Measurements from ENCODE around the gene GBX1. TPM values are rescaled to one million over a fixed set of nuclear protein-coding genes. Genes with fewer than 3 reads are reported as not detected.

Gene GBX1
- total RNA-seq, 1 experiment from 2014 or later = not detected

- no peak for TF ChIP-seq CTCF (conservative IDR thresholded peaks at IDR 0.05)
- no peak overlapping the region for H3K23ac ChIP-seq (ENCODE audit: insufficient read length, low read depth, low read length)
- no peak overlapping the region for H4K8ac ChIP-seq (replicated peaks; ENCODE audit: insufficient read length, low read depth, low read length)
- no peak overlapping the region for H3K9ac ChIP-seq (ENCODE audit: extremely low read depth, insufficient read length, low read length)
- no peak overlapping the region for H3K4me2 ChIP-seq (ENCODE audit: insufficient read depth, insufficient read length, low read length)
- no peak overlapping the region for H3T11ph ChIP-seq (ENCODE audit: low read length)
- no peak overlapping the region for H2BK15ac ChIP-seq (ENCODE audit: low read depth, low read length)
- no peaks in the 10 kb centered on the region for H3K79me2 ChIP-seq (ENCODE audit: insufficient read depth, low read length)
- no peak overlapping the region for H3K56ac ChIP-seq (ENCODE audit: insufficient read length, low read depth, low read length)
- H3K27me3 ChIP-seq (ENCODE audit: insufficient read depth, low read length) = no peaks in the 10 kb centered on the region
- no peak overlapping the region for H2BK120ac ChIP-seq (ENCODE audit: low read depth, low read length, poor library complexity, severe bottlenecking)
- H4K5ac ChIP-seq (ENCODE audit: insufficient read length, low read depth, low read length) = no peak overlapping the region
- no peaks in the 10 kb centered on the region for H3K9me3 ChIP-seq (ENCODE audit: control insufficient read depth, low read depth, low read length)
- no CpG with 5 or more reads among the region's 17 CpGs for WGBS (ENCODE audit: extremely low coverage, insufficient read length, low lambda C conversion rate)
- no peak overlapping the region for H2BK12ac ChIP-seq (ENCODE audit: insufficient read length, low read depth, low read length)
- H3K4ac ChIP-seq (ENCODE audit: low read depth, low read length) = no peak overlapping the region
- H3K18ac ChIP-seq (ENCODE audit: insufficient read length, low read depth, low read length) = no peak overlapping the region
- Mint-ChIP-seq H3K4me1 (peaks cover 0 to 10% of the 10 kb centered on the region in 2 experiments; a peak in 2 of 4 replicates), H3K27ac (no peak overlapping the region), H3K36me3 (ENCODE audit: insufficient read depth in 1 of 3, low read depth in 3 of 3) (peaks cover 26 to 59% (median 27%) of the 10 kb centered on the region in 3 experiments), H3K9me3 (no peaks in the 10 kb centered on the region; a peak in 2 of 5 replicates), H3K27me3 (ENCODE audit: low read depth) (peaks cover 9% of the 10 kb centered on the region), H3K4me3 (no peak overlapping the region)
- H3K79me1 ChIP-seq (ENCODE audit: insufficient read depth, low read depth, low read length, poor library complexity, severe bottlenecking) = no peaks in the 10 kb centered on the region
- H4K91ac ChIP-seq (ENCODE audit: insufficient read length, low read depth, low read length) = no peak overlapping the region
- peaks cover 6% of the 10 kb centered on the region for H3K23me2 ChIP-seq (ENCODE audit: insufficient read length, low read depth, low read length, poor library complexity, severe bottlenecking)
- H4K20me1 ChIP-seq (ENCODE audit: control insufficient read depth, insufficient read depth, insufficient read length) = no peaks in the 10 kb centered on the region
- no peak overlapping the region for H2AFZ ChIP-seq (ENCODE audit: low read length)
- DNase-seq = no peak
- H2BK5ac ChIP-seq (ENCODE audit: insufficient read length, low read length) = no peak overlapping the region
- H2AK5ac ChIP-seq (ENCODE audit: insufficient read length, low read length) = no peak overlapping the region
- H2BK20ac ChIP-seq (ENCODE audit: low read depth, low read length, poor library complexity, severe bottlenecking) = no peak overlapping the region
- no peak overlapping the region for H3K27ac ChIP-seq (ENCODE audit: insufficient read length, low read depth, low read length)
- H3K14ac ChIP-seq (ENCODE audit: insufficient read depth, low read length) = no peak overlapping the region
- H3K4me1 ChIP-seq (ENCODE audit: insufficient read depth, low read length) = no peaks in the 10 kb centered on the region; the same call in 1 of the 2 replicates
Observed at GRCh38 chr7:151130741-151131157, 36.7 kb downstream of the GBX1 start.
